ENCODE measurements around the gene PTPN1. TPM values are rescaled to one million over a fixed set of nuclear protein-coding genes. Genes with fewer than 3 reads are reported as not detected.

PTPN1 gene
- total RNA-seq, 4 donors from 2014 or later: 20.7 to 26.7 (median 23.7) TPM

DNA sequence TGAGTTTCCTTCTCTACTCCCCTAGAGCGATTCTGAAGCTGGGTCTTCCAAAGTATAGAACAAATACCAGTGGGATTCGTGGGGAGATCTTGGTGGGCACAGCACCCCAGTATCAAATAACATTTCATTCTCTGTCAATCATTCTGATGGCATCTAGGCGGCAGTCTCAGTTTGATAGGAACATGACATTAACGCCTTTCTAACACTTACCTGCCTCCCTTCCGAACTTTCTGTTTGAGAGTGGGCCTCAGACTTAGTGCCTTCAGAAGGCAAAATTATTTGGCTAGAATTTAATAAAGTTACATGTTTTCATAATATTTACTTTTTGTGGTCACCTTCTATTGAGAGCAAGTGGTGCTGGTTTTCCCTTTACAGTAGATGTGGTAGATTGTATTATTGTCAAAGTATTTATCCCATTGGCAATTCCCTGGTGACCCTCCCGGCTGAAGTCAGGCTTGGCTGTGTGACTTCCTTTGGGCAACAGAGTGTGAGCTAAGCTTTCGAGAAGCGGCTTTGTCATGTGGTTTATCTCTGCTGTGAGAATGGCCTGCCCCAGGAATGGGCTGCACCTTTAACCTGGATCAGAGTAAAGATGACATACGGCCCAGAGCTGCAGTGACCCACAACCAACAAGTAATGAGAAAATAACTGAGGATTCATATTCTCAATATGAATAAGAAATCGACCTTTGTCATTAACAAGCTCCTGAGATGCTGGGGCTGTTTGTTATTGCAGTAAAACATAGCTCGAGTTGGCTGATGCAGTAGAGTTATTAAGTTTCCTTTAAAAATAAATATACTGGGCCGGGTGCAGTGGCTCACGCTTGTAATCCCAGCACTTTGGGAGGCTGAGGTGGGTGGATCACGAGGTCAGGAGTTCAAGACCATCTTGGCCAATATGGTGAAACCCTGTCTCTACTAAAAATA is 45.2 kb upstream of the PTPN1 start:
- H3K27ac ChIP-seq: no peak overlapping the region
- no peaks in the 10 kb centered on the region for H3K36me3 ChIP-seq
- DNase-seq (ENCODE audit: low spot score in 2 of 2): no peak
- TF ChIP-seq EP300 (IDR thresholded peaks at IDR 0.05) (no peak), POLR2A (IDR thresholded peaks at IDR 0.05) (no peak)
- TF ChIP-seq, protein P1, sequence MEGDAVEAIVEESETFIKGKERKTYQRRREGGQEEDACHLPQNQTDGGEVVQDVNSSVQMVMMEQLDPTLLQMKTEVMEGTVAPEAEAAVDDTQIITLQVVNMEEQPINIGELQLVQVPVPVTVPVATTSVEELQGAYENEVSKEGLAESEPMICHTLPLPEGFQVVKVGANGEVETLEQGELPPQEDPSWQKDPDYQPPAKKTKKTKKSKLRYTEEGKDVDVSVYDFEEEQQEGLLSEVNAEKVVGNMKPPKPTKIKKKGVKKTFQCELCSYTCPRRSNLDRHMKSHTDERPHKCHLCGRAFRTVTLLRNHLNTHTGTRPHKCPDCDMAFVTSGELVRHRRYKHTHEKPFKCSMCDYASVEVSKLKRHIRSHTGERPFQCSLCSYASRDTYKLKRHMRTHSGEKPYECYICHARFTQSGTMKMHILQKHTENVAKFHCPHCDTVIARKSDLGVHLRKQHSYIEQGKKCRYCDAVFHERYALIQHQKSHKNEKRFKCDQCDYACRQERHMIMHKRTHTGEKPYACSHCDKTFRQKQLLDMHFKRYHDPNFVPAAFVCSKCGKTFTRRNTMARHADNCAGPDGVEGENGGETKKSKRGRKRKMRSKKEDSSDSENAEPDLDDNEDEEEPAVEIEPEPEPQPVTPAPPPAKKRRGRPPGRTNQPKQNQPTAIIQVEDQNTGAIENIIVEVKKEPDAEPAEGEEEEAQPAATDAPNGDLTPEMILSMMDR (IDR thresholded peaks at IDR 0.05): no peak
- H3K4me1 ChIP-seq: peaks cover 0 to 25% (median 7%) of the 10 kb centered on the region in 4 donors
- no peaks in the 10 kb centered on the region for H3K9me3 ChIP-seq
- no peak overlapping the region for H3K4me3 ChIP-seq
- no peaks in the 10 kb centered on the region for H3K27me3 ChIP-seq
- WGBS, 2 donors: 71 to 75% methylated on average over 14 of the region's 14 CpGs

DNA sequence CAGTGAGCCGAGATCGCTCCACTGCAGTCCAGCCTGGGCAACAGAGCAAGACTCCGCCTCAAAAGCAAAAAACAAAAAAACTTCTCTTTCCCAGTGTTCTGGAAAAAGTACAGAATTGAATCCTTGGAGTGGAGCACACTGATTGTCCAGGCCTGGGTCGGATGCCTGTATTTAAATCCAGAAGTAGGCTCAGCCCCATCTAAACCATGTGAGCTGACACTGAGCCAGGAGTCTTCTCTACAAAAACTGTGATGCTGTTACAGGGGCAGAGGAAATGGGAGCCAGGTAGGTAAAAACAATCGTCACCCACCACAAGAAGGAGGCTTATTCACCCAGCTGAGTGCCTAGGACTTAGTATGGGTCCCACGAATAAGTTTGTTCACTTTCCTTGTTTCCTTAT is 43.0 kb upstream of the PTPN1 start:
- Histone ChIP-seq H3K4me1 (peaks cover 0 to 13% (median 3%) of the 10 kb centered on the region in 4 donors), H3K4me3 (no peak overlapping the region), H3K36me3 (no peaks in the 10 kb centered on the region), H3K9me3 (no peaks in the 10 kb centered on the region), H3K27ac (no peak overlapping the region), H3K27me3 (no peaks in the 10 kb centered on the region)
- TF ChIP-seq EP300 (IDR thresholded peaks at IDR 0.05): no peak
- DNase-seq (ENCODE audit: low spot score in 2 of 2): no peak
- 68 to 70% methylated on average over 6 of the region's 6 CpGs for WGBS, 2 donors

DNA sequence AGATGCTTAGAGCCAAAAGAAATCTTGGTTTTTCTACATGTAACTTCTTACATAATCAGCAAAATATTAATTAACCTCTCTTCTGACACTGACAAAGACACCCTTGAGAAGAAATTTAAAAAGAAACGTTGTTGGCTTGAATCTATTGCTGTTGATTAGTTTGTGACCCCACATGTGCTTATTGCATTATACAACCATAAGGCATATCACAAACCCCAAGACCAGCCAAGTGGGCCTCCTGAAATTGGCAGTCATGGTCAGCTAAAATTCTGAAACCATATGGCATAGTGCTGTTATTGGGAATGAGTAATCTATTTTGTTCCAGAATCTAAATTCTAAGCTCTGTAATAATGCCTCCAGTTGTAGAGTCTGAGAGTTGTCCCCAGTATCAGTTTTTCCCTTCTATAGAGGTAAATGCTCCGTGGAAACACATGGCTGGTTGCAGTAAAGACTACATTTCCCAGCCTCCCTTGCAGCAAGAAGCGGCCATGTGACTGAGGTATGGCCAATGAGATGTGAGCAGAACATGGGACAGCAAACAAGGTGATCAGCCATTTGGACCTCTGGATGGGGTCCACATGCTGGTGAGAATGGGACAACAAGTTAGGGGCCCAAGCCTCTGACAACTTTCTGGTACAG is 42.3 kb upstream of the PTPN1 start:
- peaks cover 0 to 13% (median 3%) of the 10 kb centered on the region in 4 donors for H3K4me1 ChIP-seq
- TF ChIP-seq EP300 (IDR thresholded peaks at IDR 0.05) (no peak), POLR2A (IDR thresholded peaks at IDR 0.05) (no peak)
- TF ChIP-seq, protein P1 (IDR thresholded peaks at IDR 0.05): no peak
- no peak for DNase-seq (ENCODE audit: low spot score in 2 of 2)
- no peaks in the 10 kb centered on the region for H3K9me3 ChIP-seq
- H3K27me3 ChIP-seq: no peaks in the 10 kb centered on the region
- H3K4me3 ChIP-seq: no peak overlapping the region
- H3K36me3 ChIP-seq: no peaks in the 10 kb centered on the region
- 51 to 67% methylated on average over 3 of the region's 3 CpGs for WGBS, 2 donors
- H3K27ac ChIP-seq: no peak overlapping the region

DNA sequence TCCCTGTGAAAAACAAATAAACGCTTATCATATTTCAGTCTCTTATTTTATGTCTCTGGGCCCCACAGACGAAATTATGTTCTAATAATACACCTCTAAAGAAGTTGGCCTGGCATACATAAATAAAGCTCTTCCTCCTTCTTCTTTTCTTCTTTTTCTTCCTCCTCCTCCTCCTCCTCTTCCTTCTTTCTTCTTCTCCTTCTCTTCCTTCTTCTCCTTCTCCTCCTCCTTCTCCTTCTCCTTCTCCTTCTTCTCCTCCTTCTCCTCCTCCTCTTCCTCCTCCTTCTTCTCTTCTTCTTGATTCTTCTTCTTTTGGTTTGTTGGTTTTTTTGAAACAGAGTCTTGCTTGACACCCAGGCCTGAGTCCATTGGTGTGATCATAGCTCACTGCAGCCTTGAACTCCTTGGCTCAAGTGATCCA is 41.8 kb upstream of the PTPN1 start:
- Histone ChIP-seq H3K4me1 (peaks cover 0 to 13% (median 3%) of the 10 kb centered on the region in 4 donors), H3K36me3 (no peaks in the 10 kb centered on the region), H3K9me3 (no peaks in the 10 kb centered on the region), H3K27ac (no peak overlapping the region), H3K4me3 (no peak overlapping the region), H3K27me3 (no peaks in the 10 kb centered on the region)
- no peak for DNase-seq (ENCODE audit: low spot score in 2 of 2)
- TF ChIP-seq POLR2A (IDR thresholded peaks at IDR 0.05) (no peak), EP300 (IDR thresholded peaks at IDR 0.05) (no peak)
- TF ChIP-seq, protein P1 (IDR thresholded peaks at IDR 0.05): no peak
- 73 to 79% methylated on average over 2 of the region's 2 CpGs for WGBS, 2 donors

DNA sequence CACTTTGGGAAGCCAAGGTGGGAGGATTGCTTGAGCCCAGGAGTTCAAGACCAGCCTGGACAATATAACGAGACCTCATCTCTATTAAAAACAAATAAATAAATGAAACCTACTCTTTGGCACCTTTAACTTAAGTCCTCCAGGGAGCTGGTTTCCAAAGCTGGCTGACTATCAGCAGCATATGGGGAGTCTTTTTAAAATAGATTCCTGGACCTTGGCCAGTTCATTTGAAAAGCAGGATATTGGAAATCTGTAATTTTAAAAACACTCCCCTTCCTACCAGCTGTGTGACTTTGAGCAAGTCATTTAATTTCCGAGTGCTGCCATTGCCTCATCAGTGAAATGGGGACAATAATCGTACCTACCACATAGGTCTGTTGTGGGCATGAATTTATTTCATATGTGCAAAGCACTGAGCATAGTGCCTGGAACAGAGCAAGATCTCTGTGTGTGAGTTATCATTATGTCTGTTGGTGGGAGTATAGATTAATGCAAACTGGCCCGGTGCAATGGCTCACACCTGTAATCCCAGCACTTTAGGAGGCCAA is 40.9 kb upstream of the PTPN1 start:
- no peaks in the 10 kb centered on the region for H3K9me3 ChIP-seq
- H3K4me3 ChIP-seq: no peak overlapping the region
- TF ChIP-seq EP300 (IDR thresholded peaks at IDR 0.05) (no peak), POLR2A (IDR thresholded peaks at IDR 0.05) (no peak)
- TF ChIP-seq, protein P1 (IDR thresholded peaks at IDR 0.05): no peak
- no peak for DNase-seq (ENCODE audit: low spot score in 2 of 2)
- H3K27me3 ChIP-seq: no peaks in the 10 kb centered on the region
- 89 to 95% methylated on average over 4 of the region's 4 CpGs for WGBS, 2 donors
- H3K27ac ChIP-seq: no peak overlapping the region
- no peaks in the 10 kb centered on the region for H3K36me3 ChIP-seq
- peaks cover 0 to 9% (median 3%) of the 10 kb centered on the region in 4 donors for H3K4me1 ChIP-seq
